Epithelial cell of esophagus (primary cell): ENCODE data around the gene ADIPOQ.
"Not testable (repeated sequence)": the region's sequence is repeated elsewhere in the genome, so short reads cannot be mapped to it uniquely, and the experiment has no call there.

Experiments
- DNase-seq: peaks from one replicate; pipeline ENCODE4 v3.0.0; 2010; ENCODE audit warnings: low read depth
- H3K4me3 ChIP-seq: 2 replicates; pipeline ENCODE4 v1.5.1; 2011; ENCODE audit warnings: mild to moderate bottlenecking, low read length, control low read depth
- TF ChIP-seq, protein P1 (sequence below): IDR thresholded peaks from 2 replicates; pipeline ENCODE4 v1.5.1; 2011; ENCODE audit warnings: low read depth, mild to moderate bottlenecking, low read length, control low read depth, inconsistent platforms; ENCODE audit not compliant: insufficient read depth; ENCODE audit errors: missing control alignments

ADIPOQ gene

DNA sequence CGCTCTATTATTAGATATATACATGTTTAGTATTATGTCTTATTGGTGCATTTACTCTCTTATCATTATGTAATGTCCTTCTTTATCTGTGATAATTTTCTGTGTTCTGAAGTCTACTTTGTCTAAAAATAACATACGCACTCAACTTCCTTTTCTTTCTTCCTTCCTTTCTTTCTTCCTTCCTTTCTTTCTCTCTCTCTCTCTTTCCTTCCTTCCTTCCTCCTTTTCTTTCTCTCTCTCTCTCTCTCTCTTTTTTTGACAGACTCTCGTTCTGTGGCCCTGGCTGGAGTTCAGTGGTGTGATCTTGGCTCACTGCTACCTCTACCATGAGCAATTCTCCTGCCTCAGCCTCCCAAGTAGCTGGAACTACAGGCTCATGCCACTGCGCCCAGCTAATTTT is 15.2 kb downstream of the ADIPOQ start:
- TF ChIP-seq, protein P1, sequence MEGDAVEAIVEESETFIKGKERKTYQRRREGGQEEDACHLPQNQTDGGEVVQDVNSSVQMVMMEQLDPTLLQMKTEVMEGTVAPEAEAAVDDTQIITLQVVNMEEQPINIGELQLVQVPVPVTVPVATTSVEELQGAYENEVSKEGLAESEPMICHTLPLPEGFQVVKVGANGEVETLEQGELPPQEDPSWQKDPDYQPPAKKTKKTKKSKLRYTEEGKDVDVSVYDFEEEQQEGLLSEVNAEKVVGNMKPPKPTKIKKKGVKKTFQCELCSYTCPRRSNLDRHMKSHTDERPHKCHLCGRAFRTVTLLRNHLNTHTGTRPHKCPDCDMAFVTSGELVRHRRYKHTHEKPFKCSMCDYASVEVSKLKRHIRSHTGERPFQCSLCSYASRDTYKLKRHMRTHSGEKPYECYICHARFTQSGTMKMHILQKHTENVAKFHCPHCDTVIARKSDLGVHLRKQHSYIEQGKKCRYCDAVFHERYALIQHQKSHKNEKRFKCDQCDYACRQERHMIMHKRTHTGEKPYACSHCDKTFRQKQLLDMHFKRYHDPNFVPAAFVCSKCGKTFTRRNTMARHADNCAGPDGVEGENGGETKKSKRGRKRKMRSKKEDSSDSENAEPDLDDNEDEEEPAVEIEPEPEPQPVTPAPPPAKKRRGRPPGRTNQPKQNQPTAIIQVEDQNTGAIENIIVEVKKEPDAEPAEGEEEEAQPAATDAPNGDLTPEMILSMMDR, result no peak
- no peak overlapping the region for H3K4me3 ChIP-seq
- no peak for DNase-seq

DNA sequence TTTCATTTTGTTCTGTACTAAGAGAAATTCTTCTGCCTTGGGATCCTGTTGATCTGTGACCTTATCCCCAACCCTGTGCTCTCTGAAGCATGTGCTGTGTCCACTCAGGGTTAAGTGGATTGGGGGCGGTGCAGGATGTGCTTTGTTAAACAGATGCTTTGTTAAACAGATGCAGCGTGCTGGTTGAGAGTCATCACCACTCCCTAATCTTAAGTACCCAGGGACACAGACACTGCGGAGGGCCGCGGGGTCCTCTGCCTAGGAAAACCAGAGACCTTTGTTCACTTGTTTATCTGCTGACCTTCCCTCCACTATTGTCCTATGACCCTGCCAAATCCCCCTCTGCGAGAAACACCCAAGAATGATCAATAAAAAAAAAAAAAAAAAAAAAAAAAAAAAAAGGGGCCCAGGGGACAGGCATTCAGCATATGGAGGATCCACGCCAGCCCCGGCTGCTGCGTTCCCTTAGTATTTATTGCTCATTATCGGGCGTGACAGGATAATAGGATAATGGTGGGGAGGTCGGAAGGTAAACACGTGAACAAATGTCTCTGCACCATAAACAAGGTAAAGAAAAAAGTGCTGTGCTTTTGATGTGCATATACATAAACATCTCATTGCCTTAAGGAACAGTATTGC is 22.8 kb downstream of the ADIPOQ start:
- not testable (repeated sequence) for H3K4me3 ChIP-seq, DNase-seq

DNA sequence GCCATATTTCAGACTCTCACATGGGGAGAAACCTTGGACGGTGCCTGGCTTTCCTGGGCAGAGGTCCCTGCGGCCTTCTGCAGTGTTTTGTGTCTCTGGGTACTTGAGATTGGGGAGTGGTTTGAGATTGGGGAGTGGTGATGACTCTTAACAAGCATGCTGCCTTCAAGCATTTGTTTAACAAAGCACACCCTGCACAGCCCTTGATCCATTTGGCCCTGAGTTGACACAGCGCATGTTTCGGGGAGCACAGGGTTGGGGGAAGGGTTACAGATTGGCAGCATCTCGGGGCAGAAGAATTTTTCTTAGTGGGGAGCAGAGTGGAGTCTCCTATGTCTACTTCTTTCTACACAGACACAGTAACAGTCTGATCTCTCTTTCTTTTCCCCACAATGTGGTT is 23.6 kb downstream of the ADIPOQ start:
- DNase-seq, H3K4me3 ChIP-seq: not testable (repeated sequence)

DNA sequence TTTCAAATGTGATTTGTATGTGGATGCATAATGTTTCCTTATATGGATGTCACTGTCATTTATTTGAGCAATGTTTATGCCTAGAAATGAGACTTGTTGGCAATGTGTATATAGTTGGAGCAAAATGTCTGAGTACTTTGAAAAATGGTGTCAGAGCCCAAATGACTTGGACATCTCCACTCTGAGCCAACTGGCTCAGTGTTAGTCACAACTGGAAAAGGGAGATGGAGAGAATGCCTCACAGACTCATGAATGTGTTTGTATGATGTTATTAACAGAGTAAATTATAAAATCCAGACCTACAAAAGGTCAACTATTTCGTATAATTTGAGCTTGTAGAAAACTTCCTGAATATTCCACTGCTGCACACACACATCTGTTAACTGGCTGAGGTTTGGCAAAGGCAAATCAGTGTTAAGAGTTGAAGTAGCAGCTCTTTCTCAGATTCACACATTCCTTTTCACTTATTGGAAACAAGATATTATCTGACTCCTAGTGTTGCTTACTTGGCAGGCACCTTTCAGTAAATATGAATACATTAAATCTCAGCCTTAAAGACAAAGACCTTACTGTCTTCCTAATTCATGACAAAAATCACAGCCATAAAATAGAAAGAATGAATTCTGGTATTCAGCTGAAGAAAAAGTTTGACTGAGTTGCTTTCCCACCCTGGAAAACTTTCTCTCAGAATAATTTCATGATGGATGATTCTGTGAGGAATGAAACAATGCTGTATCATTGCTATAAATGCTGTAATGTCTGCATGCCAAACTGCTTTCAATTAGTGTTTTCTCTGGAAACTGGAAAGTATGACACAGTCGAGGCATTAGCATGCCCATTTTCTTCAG is 27.0 kb downstream of the ADIPOQ start:
- TF ChIP-seq, protein P1, result no peak
- H3K4me3 ChIP-seq, result no peak overlapping the region
- DNase-seq, result peak; percentile 22

DNA sequence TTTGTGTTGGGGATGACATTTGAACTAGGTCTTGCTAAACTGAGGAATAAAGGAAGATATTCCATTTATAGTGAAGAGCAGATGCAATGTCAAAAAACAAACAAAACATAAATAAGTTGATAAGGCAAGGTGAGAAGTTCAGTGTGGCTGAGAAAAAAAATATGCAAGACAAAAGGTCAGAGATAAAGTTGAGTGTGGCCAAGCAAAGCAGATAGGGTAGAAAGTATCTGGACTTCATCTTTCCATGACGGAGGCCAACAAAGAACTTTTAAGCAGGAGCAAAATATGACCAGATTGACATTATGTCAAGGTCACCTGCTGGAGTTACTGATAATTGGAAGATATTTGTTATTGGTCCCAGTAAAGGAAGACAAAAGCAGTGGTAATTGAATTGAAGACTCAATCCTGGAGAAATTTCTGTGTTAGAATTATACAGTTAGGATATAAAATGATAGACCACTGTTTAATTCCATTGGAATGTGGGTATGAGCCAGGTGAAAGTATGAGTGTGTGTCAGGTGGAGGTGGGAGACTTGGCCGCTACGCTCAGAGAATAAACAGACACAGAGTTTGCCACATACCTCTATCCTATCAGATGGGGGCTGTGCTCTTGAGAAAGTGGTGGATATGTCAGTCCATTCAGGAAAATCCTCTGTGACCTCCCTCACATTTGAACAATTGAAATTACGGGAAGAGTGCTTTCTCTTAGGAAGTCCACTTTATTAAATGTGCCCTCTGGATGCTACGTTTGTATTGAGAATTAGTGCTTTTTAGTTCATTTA is 28.1 kb downstream of the ADIPOQ start:
- peak; percentile 14 for DNase-seq
- TF ChIP-seq, protein P1, result no peak
- no peak overlapping the region for H3K4me3 ChIP-seq

DNA sequence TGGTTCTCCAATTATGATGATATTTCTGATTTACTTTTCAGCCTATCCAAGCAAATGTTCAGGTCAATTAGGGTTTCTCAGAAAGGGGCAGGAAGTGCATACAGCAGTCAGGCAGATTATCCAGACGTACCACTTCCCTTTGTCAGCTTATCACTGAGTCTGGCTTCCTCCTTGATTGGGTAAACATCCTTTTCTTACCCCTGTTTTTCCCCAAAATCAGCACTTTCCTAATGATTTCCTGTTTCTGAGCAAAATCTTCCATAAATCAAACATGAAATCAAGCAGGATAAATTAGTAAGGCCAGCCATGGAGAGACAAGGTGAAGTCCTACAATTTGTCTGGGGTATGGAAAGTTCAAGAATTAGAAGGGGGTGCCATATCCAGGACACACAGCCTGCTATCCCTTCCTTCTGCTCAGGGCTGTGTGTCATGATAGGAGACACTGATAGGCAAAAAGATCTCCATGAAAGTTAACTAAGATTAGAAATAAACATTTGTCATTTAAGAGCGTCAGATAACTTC is 29.0 kb downstream of the ADIPOQ start:
- DNase-seq, result no peak
- TF ChIP-seq, protein P1, result no peak
- H3K4me3 ChIP-seq, result no peak overlapping the region

DNA sequence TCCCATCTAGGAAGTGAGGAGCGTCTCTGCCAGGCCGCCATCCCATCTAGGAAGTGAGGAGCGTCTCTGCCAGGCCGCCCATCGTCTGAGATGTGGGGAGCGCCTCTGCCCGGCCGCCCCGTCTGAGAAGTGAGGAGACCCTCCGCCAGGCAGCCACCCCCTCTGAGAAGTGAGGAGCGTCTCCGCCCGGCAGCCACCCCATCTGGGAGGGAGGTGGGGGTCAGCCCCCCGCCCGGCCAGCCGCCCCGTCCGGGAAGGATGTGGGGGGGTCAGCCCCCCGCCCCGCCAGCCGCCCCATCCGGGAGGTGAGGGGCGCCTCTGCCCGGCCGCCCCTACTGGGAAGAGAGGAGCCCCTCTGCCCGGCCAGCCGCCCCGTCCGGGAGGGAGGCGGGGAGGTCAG is 31.3 kb downstream of the ADIPOQ start:
- not testable (repeated sequence) for H3K4me3 ChIP-seq, DNase-seq

DNA sequence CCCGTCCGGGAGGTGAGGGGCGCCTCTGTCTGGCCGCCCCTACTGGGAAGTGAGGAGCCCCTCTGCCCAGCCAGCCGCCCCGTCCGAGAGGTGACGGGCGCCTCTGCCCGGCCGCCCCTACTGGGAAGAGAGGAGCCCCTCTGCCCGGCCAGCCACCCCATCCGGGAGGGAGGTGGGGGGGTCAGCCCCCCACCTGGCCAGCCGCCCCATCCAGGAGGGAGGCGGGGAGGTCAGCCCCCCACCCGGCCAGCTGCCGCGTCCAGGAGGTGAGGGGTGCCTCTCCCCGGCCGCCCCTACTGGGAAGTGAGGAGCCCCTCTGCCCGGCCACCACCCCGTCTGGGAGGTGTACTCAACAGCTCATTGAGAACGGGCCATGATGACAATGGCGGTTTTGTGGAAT is 31.7 kb downstream of the ADIPOQ start:
- H3K4me3 ChIP-seq, DNase-seq: not testable (repeated sequence)

DNA sequence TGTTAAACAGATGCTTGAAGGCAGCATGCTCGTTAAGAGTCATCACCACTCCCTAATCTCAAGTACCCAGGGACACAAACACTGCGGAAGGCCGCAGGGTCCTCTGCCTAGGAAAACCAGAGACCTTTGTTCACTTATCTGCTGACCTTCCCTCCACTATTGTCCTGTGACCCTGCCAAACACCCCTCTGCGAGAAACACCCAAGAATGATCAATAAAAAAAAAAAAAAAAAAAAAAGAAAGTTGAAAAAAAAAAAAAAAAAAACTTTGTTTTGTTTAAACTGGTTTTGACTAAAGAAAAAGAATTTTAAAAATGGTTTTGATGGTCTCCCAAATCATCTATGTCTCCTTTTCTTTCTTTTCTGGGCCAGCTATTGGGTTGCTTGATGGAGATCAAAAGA is 32.3 kb downstream of the ADIPOQ start:
- not testable (repeated sequence) for DNase-seq

More for the DNA sequence above, 32.3 kb downstream of the ADIPOQ start:
- not testable (repeated sequence) for H3K4me3 ChIP-seq
